HG03460 (cell line): ENCODE data around the gene DCDC2C.

Experiments
- ATAC-seq: cut with Tn5 transposase; IDR thresholded peaks from one replicate; pipeline ENCODE4 v1.9.1; 2021; ENCODE audit not compliant: unreplicated experiment

Gene DCDC2C

GRCh38 chr2:3876221-3876620 lies 172.8 kb downstream of the DCDC2C start:
- ATAC-seq, result no peak

DNA sequence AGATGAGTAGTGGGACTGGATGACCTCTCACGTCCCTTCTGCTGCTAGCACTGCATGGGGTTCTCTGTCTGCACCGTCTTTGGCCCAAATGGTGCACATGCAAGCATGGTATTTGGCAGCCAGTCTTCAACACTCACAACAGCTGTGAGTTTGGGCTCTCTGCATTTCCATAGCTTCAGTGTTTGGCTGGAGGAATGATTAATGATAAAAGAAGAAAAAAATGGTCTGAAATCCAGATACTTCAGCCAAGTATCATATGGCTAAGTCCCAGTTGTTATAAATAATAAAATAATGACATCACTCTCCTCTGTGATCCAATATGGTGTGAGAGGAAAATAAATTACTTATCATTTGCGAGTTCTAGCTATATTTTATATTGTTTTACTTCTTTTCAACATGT lies 173.3 kb downstream of the DCDC2C start:
- ATAC-seq, result no peak

DNA sequence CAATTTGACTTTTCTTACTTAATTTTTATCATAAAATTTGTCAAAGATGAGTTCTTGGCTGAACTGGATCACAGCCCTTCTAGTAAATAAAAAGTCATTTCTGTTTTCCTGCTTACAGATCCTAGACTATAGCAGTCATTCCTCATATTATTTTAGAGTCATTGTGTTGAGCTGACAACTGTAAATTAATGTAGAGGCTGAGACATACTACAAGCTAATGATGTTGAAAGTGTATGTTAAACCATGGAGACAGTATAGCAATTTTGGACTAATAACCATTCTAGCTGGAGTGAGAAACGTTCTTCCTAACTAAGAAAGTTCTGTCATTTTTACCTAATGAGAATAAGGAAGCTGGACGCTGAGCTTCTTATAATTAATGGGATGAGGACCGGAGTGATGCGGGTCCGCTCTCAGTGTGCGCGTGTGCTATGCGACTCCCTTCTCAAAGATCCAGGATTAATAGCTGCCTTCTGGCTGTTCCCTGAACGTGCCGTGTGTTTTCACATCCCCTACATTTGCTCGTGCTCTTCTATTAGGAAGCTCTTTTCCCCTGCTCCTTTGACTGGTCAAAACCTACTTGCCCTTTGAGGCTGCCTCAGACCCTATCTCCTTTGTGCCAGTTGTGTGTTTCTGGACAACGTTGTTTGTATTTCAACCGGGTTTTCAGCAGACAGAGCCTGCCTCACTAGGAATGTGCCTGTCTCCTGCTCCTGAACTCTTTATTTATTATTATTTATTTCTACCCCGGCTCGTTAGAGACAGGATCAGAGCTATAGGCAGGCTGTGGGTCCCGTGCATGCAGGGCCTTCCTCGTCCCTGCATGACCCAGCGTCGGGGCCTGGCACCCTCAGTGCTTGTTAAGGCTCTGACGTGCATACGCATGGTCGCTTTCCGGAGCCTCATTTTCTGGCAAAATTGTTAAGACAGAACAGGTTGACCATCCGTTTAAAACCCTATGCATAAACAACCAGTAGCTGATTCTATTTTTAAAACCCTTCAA lies 182.6 kb downstream of the DCDC2C start:
- ATAC-seq, result no peak

DNA sequence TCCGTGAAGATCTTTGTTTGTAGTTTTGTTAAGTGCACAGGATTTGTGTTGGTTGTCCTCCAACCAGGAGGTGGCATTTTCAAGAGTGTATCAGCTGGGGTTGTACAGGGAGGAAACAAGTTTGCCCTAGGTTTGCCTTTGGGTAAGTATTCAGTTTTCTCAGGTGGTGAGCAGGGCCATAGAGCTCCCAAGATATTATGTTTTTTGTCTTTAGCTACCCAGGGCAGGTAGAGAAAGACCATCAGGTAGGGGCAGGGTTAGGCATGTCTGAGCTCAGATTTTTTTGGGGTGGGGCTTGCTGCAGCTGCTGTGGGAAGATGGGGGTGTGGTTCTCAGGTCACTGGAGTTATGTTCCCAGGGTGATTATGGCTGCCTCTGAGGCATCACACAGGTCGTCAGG lies 191.6 kb downstream of the DCDC2C start:
- ATAC-seq, result no peak
